Upper lobe of left lung (tissue), 6 donors: Measurements from ENCODE around the gene DENND5A. TPM values are rescaled to one million over a fixed set of nuclear protein-coding genes. Genes with fewer than 3 reads are reported as not detected.

ENCODE experiments used
- ATAC-seq, 2 donors: fragments of 200-7000 bp; cut with Tn5 transposase; one replicate each; pipeline ENCODE4 v1.9.1; 2022; ENCODE audit warnings: mild to moderate bottlenecking in 2 of 2, moderate library complexity in 2 of 2; ENCODE audit not compliant: low FRiP score in 2 of 2
- DNase-seq, 2 donors: peaks; one replicate each; pipeline ENCODE4 v3.0.0-alpha.2; 2019 to 2020
- H3K27ac ChIP-seq, 4 donors: fragments of 200-600 bp; sonication (generic); one replicate each; pipeline ENCODE4 v1.5.1; 2016 to 2019
- H3K27me3 ChIP-seq, 4 donors: fragments of 200-600 bp; sonication (generic); one replicate each; pipeline ENCODE4 v1.5.1; 2017 to 2019
- H3K36me3 ChIP-seq, 4 donors: fragments of 200-600 bp; sonication (generic); one replicate each; pipeline ENCODE4 v1.5.1; 2016 to 2019
- H3K4me1 ChIP-seq, 4 donors: fragments of 200-600 bp; sonication (generic); one replicate each; pipeline ENCODE4 v1.5.1; 2018 to 2019
- H3K4me3 ChIP-seq, 4 donors: fragments of 200-600 bp; sonication (generic); one replicate each; pipeline ENCODE4 v1.5.1; 2017 to 2019; ENCODE audit warnings: mild to moderate bottlenecking in 2 of 4, moderate library complexity in 1 of 4
- H3K9me3 ChIP-seq, 4 donors: fragments of 200-600 bp; sonication (generic); one replicate each; pipeline ENCODE4 v1.5.1; 2018 to 2019
- EP300 ChIP-seq, 4 donors: sonication (generic); formaldehyde crosslinking; IDR thresholded peaks; one replicate each; pipeline ENCODE4 v1.5.1; 2017; ENCODE audit warnings: antibody characterized with exemption in 4 of 4, control low read depth in 2 of 4
- POLR2A ChIP-seq, 4 donors: fragments of 450-650 bp; IDR thresholded peaks; one replicate each; pipeline ENCODE4 v1.5.1; 2016 to 2017; ENCODE audit warnings: antibody characterized with exemption in 4 of 4, mild to moderate bottlenecking in 2 of 4
- POLR2AphosphoS5 ChIP-seq, 2 donors: sonication (generic); formaldehyde crosslinking; IDR thresholded peaks; one replicate each; pipeline ENCODE4 v1.5.1; 2017; ENCODE audit warnings: antibody characterized with exemption in 2 of 2
- WGBS, 2 donors: methylation state at CpG; one replicate each; pipeline ENCODE4 v1.1.5; 2017 to 2018; 5-methylcytosine and 5-hydroxymethylcytosine counted together
- total RNA-seq, 6 donors: library from RNA; depleted of rRNA in 4 of 6; stranded (reverse); fragments of >200 nt in 4 of 6; gene quantifications; one replicate each; pipeline versions ENCODE4 v1.1.0 to v1.2.1, GENCODE V29; 2016 to 2021
- TF ChIP-seq, protein P1 (sequence below), 6 experiments: fragments of 450-650 bp in 4 of 6; fragments of 200-600 bp in 2 of 6; sonication (generic) in 2 of 6; IDR thresholded peaks; one replicate each; pipeline ENCODE4 v1.5.1; 2016 to 2019; ENCODE audit warnings: antibody characterized with exemption in 6 of 6
- donor health status: DM: no; HTN: no; CAD: no; lungs with moderate emphysema.
- donor health status: DM: no; HTN: yes; CAD: no; lungs with severe emphysema.

DENND5A gene
- total RNA-seq, 6 donors from 2014 or later = 84.4 to 159 (median 98.8) TPM

DNA sequence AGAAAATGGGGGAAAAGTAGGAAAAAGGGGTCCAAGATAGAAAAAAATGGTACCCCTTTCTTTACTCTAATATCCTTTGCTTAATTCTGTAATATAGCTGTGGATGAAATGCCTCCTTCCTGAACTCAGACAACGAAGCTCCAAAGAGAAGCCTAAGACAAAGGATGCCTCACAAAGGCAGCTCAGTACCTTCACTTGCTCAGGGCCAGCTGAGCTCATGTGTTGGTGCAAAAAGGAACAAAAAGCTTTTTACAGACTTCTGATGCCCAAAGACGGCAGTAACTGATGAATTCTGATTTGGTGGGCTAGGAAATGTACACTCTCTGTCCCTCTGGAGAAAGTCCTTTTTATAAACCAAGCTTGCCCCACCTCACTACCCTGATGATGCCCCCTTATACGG lies 77.5 kb downstream of the DENND5A start:
- Histone ChIP-seq H3K27me3 (no peaks in the 10 kb centered on the region), H3K27ac (no peak overlapping the region), H3K9me3 (no peaks in the 10 kb centered on the region), H3K4me1 (no peaks in the 10 kb centered on the region), H3K36me3 (peaks cover 0 to 29% (median 2%) of the 10 kb centered on the region in 4 donors), H3K4me3 (no peak overlapping the region)
- no peak for DNase-seq
- WGBS, 2 donors = 86 to 93% methylated on average over 3 of the region's 3 CpGs
- ATAC-seq = no peak
- no peak for TF ChIP-seq EP300 (IDR thresholded peaks at IDR 0.05)
- no peak for TF ChIP-seq POLR2A (IDR thresholded peaks at IDR 0.05)
- TF ChIP-seq, protein P1, sequence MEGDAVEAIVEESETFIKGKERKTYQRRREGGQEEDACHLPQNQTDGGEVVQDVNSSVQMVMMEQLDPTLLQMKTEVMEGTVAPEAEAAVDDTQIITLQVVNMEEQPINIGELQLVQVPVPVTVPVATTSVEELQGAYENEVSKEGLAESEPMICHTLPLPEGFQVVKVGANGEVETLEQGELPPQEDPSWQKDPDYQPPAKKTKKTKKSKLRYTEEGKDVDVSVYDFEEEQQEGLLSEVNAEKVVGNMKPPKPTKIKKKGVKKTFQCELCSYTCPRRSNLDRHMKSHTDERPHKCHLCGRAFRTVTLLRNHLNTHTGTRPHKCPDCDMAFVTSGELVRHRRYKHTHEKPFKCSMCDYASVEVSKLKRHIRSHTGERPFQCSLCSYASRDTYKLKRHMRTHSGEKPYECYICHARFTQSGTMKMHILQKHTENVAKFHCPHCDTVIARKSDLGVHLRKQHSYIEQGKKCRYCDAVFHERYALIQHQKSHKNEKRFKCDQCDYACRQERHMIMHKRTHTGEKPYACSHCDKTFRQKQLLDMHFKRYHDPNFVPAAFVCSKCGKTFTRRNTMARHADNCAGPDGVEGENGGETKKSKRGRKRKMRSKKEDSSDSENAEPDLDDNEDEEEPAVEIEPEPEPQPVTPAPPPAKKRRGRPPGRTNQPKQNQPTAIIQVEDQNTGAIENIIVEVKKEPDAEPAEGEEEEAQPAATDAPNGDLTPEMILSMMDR (IDR thresholded peaks at IDR 0.05) = no peak

DNA sequence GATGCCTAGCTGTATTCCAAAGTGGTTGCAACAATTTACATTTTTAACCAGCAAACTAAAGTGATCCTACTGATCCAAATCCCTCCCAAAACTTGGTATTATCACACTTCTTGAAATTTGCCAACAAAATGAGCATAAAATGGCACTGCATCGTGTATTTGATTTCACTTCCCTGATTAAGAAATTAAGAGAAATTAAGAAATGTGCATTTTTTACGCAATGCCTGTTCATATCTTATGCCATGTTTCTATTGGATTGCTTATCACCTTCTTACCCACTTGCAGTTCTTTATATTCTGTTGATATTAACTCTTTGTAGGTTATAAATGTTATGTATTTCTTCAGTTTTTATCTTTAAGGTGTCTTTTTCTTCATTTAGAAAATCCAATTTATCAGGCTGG lies 80.6 kb downstream of the DENND5A start:
- Histone ChIP-seq H3K4me3 (no peak overlapping the region), H3K9me3 (no peaks in the 10 kb centered on the region), H3K36me3 (peaks cover 3 to 29% (median 5%) of the 10 kb centered on the region in 4 donors), H3K27ac (no peak overlapping the region), H3K27me3 (no peaks in the 10 kb centered on the region), H3K4me1 (peaks cover 0 to 6% (median 0%) of the 10 kb centered on the region in 4 donors)
- ATAC-seq (no peak), DNase-seq (no peak)
- TF ChIP-seq POLR2AphosphoS5 (IDR thresholded peaks at IDR 0.05) = no peak
- TF ChIP-seq EP300 (IDR thresholded peaks at IDR 0.05) = no peak
- TF ChIP-seq, protein P1 (IDR thresholded peaks at IDR 0.05) = no peak
- no peak for TF ChIP-seq POLR2A (IDR thresholded peaks at IDR 0.05)
- WGBS, 2 donors = 72 to 78% methylated on average over 2 of the region's 2 CpGs

DNA sequence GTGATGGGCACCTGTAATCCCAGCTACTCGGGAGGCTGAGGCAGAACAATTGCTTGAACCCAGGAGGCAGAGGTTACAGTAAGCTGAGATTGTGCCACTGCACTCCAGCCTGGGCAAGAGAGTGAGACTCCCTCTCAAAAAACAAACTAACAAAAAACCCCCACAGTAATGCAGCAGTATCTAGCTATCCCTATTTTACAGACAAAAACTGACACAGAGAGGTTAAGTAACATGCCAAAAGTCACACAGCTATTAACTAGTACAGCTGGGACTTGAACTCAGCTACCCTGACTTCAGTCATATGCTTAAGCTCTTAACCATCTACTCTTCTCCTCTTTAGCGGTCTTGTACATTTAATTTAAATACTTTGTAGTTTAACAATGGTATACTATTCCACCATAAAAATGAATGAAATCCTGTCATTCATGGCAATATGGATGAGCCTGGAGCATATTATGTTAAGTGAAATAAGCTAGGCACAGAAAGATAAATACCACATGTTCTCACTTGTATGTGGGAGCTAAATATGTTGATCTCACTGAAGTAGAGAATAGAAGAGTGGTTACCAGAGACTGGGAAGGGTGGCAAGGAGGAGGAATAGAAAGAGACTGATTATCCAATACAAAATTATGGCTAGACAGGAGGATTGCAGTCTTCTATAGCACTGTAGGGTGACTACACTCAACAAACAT lies 82.8 kb downstream of the DENND5A start:
- DNase-seq = no peak
- H3K4me1 ChIP-seq = peaks cover 0 to 6% (median 0%) of the 10 kb centered on the region in 4 donors
- H3K9me3 ChIP-seq = no peaks in the 10 kb centered on the region
- TF ChIP-seq EP300 (IDR thresholded peaks at IDR 0.05) = no peak
- no peak for TF ChIP-seq POLR2AphosphoS5 (IDR thresholded peaks at IDR 0.05)
- TF ChIP-seq, protein P1 (IDR thresholded peaks at IDR 0.05) = no peak
- TF ChIP-seq POLR2A (IDR thresholded peaks at IDR 0.05) = no peak
- WGBS, 2 donors = 95 to 100% methylated on average over 2 of the region's 2 CpGs
- no peaks in the 10 kb centered on the region for H3K27me3 ChIP-seq
- H3K27ac ChIP-seq = no peak overlapping the region
- ATAC-seq = no peak
- H3K4me3 ChIP-seq = no peak overlapping the region
- H3K36me3 ChIP-seq = peaks cover 7 to 36% (median 14%) of the 10 kb centered on the region in 4 donors

DNA sequence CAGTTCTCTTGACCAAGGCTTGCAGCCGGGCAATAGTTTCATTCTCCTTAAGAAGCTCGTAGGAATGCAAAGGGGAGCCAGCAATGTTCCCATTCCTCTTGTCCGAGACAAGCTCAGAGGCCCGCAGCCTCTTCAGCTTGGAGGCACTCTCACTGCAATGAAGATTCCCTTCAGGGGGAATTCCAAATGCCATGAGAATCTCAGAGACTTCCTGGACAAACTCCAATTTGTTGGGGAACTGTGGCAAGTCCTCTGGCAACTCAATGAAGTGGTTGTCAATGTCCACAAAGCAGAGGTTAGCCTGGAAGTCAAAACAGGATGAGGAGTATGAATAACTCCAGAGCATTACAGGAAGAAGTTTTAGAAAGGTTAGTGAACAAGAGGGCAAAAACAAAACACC lies 84.4 kb downstream of the DENND5A start:
- 58 to 69% methylated on average over 4 of the region's 4 CpGs for WGBS, 2 donors
- Histone ChIP-seq H3K36me3 (peaks cover 7 to 39% (median 22%) of the 10 kb centered on the region in 4 donors), H3K4me3 (no peak overlapping the region), H3K27ac (no peak overlapping the region), H3K27me3 (no peaks in the 10 kb centered on the region), H3K9me3 (no peaks in the 10 kb centered on the region), H3K4me1 (peaks cover 0 to 6% (median 0%) of the 10 kb centered on the region in 4 donors)
- no peak for DNase-seq
- TF ChIP-seq POLR2AphosphoS5 (IDR thresholded peaks at IDR 0.05) (no peak), EP300 (IDR thresholded peaks at IDR 0.05) (no peak)
- TF ChIP-seq, protein P1 (IDR thresholded peaks at IDR 0.05) = no peak
- ATAC-seq = no peak

DNA sequence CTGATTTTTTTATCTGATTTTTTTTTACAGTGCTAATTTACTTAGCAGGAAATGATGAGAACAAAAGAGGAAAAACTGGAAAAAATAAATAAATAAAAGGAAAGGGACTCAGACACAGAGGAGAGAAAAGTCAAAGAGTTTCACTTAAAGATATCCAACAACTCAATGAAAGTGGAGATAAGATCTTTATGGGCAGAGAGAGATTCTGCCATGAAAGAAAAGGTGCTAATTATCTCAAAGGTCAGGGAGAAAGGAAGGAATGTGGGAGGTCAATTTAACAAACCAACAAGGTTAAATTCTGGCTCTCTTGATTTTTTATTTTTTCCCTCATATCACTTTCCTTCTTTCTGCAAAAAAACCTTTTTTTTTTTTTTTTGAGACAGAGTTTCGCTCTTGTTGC lies 86.0 kb downstream of the DENND5A start:
- TF ChIP-seq, protein P1 (IDR thresholded peaks at IDR 0.05) = no peak
- no peak for TF ChIP-seq EP300 (IDR thresholded peaks at IDR 0.05)
- no peak for TF ChIP-seq POLR2A (IDR thresholded peaks at IDR 0.05)
- TF ChIP-seq POLR2AphosphoS5 (IDR thresholded peaks at IDR 0.05) = no peak
- H3K4me1 ChIP-seq = peaks cover 0 to 6% (median 0%) of the 10 kb centered on the region in 4 donors
- peaks cover 7 to 44% (median 22%) of the 10 kb centered on the region in 4 donors for H3K36me3 ChIP-seq
- H3K4me3 ChIP-seq = no peak overlapping the region
- H3K27me3 ChIP-seq = no peaks in the 10 kb centered on the region
- DNase-seq (no peak), ATAC-seq (no peak)
- WGBS, 2 donors = 81 to 100% methylated on average over 1 of the region's 1 CpG
- no peaks in the 10 kb centered on the region for H3K9me3 ChIP-seq
- H3K27ac ChIP-seq = no peak overlapping the region
